Endodermal cell (in vitro differentiated cells): ENCODE data around the gene MRFAP1L1. TPM values are rescaled to one million over a fixed set of nuclear protein-coding genes. Genes with fewer than 3 reads are reported as not detected.

Experiments used
- DNase-seq: peaks from one replicate; pipeline ENCODE4 v3.0.0-alpha.2; 2017
- H3K27ac ChIP-seq: 2 replicates; pipeline ENCODE4 v1.5.1; 2013; ENCODE audit warnings: mild to moderate bottlenecking, low read depth, low read length, moderate library complexity
- H3K27me3 ChIP-seq: 2 replicates; pipeline ENCODE4 v1.6.1; 2013; ENCODE audit warnings: mild to moderate bottlenecking, low read length, moderate library complexity; ENCODE audit not compliant: insufficient read depth, control insufficient read depth, poor library complexity, severe bottlenecking
- H3K36me3 ChIP-seq: 2 replicates; pipeline ENCODE4 v1.7.0; 2013; ENCODE audit warnings: mild to moderate bottlenecking, low read length, moderate library complexity; ENCODE audit not compliant: control insufficient read depth, insufficient read depth
- H3K4me1 ChIP-seq: one replicate; pipeline ENCODE4 v1.7.0; 2013; ENCODE audit warnings: low read length; ENCODE audit not compliant: control insufficient read depth, insufficient read depth
- H3K4me3 ChIP-seq: 2 replicates; pipeline ENCODE4 v1.5.1; 2013; ENCODE audit warnings: mild to moderate bottlenecking, low read length, moderate library complexity
- H3K9ac ChIP-seq: 2 replicates; pipeline ENCODE4 v1.6.1; 2013; ENCODE audit warnings: mild to moderate bottlenecking, low read length, moderate library complexity; ENCODE audit not compliant: poor library complexity, severe bottlenecking; ENCODE audit errors: extremely low read depth
- H3K9me3 ChIP-seq: 2 replicates; pipeline ENCODE4 v1.6.1; 2013; ENCODE audit warnings: mild to moderate bottlenecking, low read length, moderate library complexity; ENCODE audit not compliant: control insufficient read depth
- H3K27ac Mint-ChIP-seq: 2 replicates; pipeline ENCODE4 v1.8.0; 2020; ENCODE audit warnings: mixed read lengths
- H3K27me3 Mint-ChIP-seq: 2 replicates; pipeline ENCODE4 v1.8.0; 2021; ENCODE audit warnings: mild to moderate bottlenecking, mixed read lengths; ENCODE audit not compliant: insufficient read depth
- H3K36me3 Mint-ChIP-seq: 2 replicates; pipeline ENCODE4 v1.8.0; 2020; ENCODE audit warnings: low read depth, mixed read lengths
- H3K4me1 Mint-ChIP-seq: 2 replicates; pipeline ENCODE4 v1.8.0; 2020; ENCODE audit warnings: mixed read lengths
- H3K4me3 Mint-ChIP-seq: 2 replicates; pipeline ENCODE4 v1.8.0; 2020; ENCODE audit warnings: mild to moderate bottlenecking, moderate library complexity, mixed read lengths
- H3K9me3 Mint-ChIP-seq: 2 replicates; pipeline ENCODE4 v1.8.0; 2020; ENCODE audit warnings: mild to moderate bottlenecking, mixed read lengths
- WGBS, 2 experiments: methylation state at CpG; one replicate each; pipeline versions ENCODE4 v1.1.5 to v1.1.7; 2013; ENCODE audit warnings: missing lambda C conversion rate in 2 of 2, mixed read lengths in 1 of 2; ENCODE audit not compliant: insufficient coverage in 1 of 2, insufficient read length in 1 of 2; 5-methylcytosine and 5-hydroxymethylcytosine counted together
- total RNA-seq, 2 donors: library from RNA; stranded (reverse); fragmentation: NEBNext Ultra II Directional in 1 of 2; extraction: Animal tissue kit (Norgen Biotek cat#: 25700) in 1 of 2; gene quantifications; 2 replicates in 1 of 2; 3 replicates in 1 of 2; pipeline ENCODE4 v1.2.1, GENCODE V29; 2021
- TF ChIP-seq, protein P1 (sequence below): fragments of 200-600 bp; sonication (generic); conservative IDR thresholded peaks from 2 replicates; pipeline ENCODE4 v1.5.0; 2021; ENCODE audit warnings: antibody characterized with exemption, mild to moderate bottlenecking

Gene MRFAP1L1
- total RNA-seq, 2 donors from 2014 or later: 45.0 to 50.2 TPM

DNA sequence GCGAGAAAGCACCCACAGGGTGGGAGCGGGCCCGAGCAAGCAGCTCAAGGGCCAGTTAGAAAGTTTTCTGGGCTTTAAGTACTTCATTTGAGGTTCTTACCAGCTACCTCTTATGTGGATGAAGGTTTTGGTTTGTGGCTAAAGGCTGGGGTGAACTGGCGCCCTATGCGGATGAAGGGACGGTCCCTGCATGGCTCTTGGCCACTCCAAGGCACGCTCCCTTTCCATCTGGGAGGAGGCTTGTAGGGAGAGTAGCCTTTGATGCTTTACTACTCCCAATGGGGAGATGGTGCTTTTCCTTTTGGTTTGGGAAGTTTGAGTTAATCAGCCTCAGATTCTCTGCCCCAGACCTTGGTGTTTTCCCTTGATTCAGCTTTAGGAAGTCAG is 51.5 kb downstream of the MRFAP1L1 start:
- Histone ChIP-seq H3K4me3 (no peak overlapping the region), H3K9ac (no peak overlapping the region), H3K36me3 (no peaks in the 10 kb centered on the region), H3K4me1 (no peaks in the 10 kb centered on the region), H3K27me3 (peaks cover 28% of the 10 kb centered on the region), H3K27ac (no peak overlapping the region), H3K9me3 (no peaks in the 10 kb centered on the region)
- H3K36me3 Mint-ChIP-seq: no peaks in the 10 kb centered on the region
- TF ChIP-seq, protein P1, sequence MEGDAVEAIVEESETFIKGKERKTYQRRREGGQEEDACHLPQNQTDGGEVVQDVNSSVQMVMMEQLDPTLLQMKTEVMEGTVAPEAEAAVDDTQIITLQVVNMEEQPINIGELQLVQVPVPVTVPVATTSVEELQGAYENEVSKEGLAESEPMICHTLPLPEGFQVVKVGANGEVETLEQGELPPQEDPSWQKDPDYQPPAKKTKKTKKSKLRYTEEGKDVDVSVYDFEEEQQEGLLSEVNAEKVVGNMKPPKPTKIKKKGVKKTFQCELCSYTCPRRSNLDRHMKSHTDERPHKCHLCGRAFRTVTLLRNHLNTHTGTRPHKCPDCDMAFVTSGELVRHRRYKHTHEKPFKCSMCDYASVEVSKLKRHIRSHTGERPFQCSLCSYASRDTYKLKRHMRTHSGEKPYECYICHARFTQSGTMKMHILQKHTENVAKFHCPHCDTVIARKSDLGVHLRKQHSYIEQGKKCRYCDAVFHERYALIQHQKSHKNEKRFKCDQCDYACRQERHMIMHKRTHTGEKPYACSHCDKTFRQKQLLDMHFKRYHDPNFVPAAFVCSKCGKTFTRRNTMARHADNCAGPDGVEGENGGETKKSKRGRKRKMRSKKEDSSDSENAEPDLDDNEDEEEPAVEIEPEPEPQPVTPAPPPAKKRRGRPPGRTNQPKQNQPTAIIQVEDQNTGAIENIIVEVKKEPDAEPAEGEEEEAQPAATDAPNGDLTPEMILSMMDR: no peak
- peaks cover 45% of the 10 kb centered on the region for H3K27me3 Mint-ChIP-seq
- WGBS, 2 experiments: 90 to 93% methylated on average over 6 to 7 of the region's 7 CpGs
- H3K9me3 Mint-ChIP-seq: peaks cover 7% of the 10 kb centered on the region
- DNase-seq: no peak
- H3K4me3 Mint-ChIP-seq: peak overlapping the region; percentile 44
- no peak overlapping the region for H3K27ac Mint-ChIP-seq
- no peaks in the 10 kb centered on the region for H3K4me1 Mint-ChIP-seq

Other genes starting within 250 kb of the MRFAP1L1 start
- gene PPP2R2C, start 237.3 kb downstream of the MRFAP1L1 start, total RNA-seq: 10 to 100 TPM in 1 of 2 donors, 1 to 10 TPM in 1; 4.4 to 19.2 TPM
- gene MAN2B2, start 134.7 kb downstream of the MRFAP1L1 start, total RNA-seq: 10 to 100 TPM; 13.3 to 20.8 TPM
- 100 to 1,000 TPM; 231 to 239 TPM for gene MRFAP1, start 69.2 kb downstream of the MRFAP1L1 start, total RNA-seq
- not detected for gene S100P, start 16.0 kb downstream of the MRFAP1L1 start, total RNA-seq
- gene BLOC1S4, start 6.3 kb upstream of the MRFAP1L1 start, total RNA-seq: 10 to 100 TPM; 18.8 to 26.5 TPM
- gene KIAA0232, start 72.9 kb upstream of the MRFAP1L1 start, total RNA-seq: 10 to 100 TPM; 32.9 to 43.5 TPM
- 10 to 100 TPM; 42.3 to 43.5 TPM for gene TBC1D14, start 200.0 kb upstream of the MRFAP1L1 start, total RNA-seq